Measurements from ENCODE around the gene CEMIP.

DNA sequence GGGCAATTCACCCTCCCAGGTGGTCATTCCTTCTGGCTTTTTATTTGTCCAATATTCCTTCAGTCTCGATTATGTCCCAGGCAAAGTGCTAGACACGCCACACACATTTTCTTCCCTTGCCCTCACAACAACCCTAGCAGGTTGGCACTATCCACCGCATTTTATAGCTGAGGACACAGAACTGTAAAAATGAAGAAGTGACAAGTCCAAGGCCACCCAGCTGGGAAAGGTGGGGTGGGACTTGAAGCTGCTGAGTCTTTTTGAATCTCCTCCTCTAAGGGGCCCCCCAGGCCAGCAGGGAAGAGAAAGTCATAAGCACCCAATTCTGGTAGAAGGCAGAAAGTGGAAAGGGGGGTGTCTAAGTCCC lies 60.6 kb downstream of the CEMIP start:
- TF ChIP-seq POLR2AphosphoS5 (IDR thresholded peaks at IDR 0.05): no peak
- TF ChIP-seq EP300 (IDR thresholded peaks at IDR 0.05; ENCODE audit: low read depth): no peak
- no peak for TF ChIP-seq POLR2A (IDR thresholded peaks at IDR 0.05)
- TF ChIP-seq, protein P1, sequence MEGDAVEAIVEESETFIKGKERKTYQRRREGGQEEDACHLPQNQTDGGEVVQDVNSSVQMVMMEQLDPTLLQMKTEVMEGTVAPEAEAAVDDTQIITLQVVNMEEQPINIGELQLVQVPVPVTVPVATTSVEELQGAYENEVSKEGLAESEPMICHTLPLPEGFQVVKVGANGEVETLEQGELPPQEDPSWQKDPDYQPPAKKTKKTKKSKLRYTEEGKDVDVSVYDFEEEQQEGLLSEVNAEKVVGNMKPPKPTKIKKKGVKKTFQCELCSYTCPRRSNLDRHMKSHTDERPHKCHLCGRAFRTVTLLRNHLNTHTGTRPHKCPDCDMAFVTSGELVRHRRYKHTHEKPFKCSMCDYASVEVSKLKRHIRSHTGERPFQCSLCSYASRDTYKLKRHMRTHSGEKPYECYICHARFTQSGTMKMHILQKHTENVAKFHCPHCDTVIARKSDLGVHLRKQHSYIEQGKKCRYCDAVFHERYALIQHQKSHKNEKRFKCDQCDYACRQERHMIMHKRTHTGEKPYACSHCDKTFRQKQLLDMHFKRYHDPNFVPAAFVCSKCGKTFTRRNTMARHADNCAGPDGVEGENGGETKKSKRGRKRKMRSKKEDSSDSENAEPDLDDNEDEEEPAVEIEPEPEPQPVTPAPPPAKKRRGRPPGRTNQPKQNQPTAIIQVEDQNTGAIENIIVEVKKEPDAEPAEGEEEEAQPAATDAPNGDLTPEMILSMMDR (IDR thresholded peaks at IDR 0.05): no peak

Measured in transverse colon (tissue), 4 donors.